Tibial nerve (tissue), 4 donors: ENCODE data around the gene PRDM10. TPM values are rescaled to one million over a fixed set of nuclear protein-coding genes. Genes with fewer than 3 reads are reported as not detected.

ENCODE experiments used
- DNase-seq, 2 donors: peaks; one replicate each; pipeline ENCODE4 v3.0.0-alpha.2; 2019; ENCODE audit warnings: low spot score in 2 of 2
- H3K27ac ChIP-seq, 4 donors: fragments of 200-600 bp; sonication (generic) in 3 of 4; one replicate each; pipeline ENCODE4 v1.5.1; 2017 to 2019; ENCODE audit warnings: mild to moderate bottlenecking in 1 of 4
- H3K27me3 ChIP-seq, 2 donors: fragments of 200-600 bp; sonication (generic) in 1 of 2; one replicate each; pipeline versions ENCODE4 v1.5.1 to v1.6.0; 2017 to 2019
- H3K36me3 ChIP-seq, 3 donors: fragments of 200-600 bp; sonication (generic); one replicate each; pipeline ENCODE4 v1.5.1; 2018 to 2019
- H3K4me1 ChIP-seq, 4 donors: fragments of 200-600 bp; sonication (generic) in 3 of 4; one replicate each; pipeline ENCODE4 v1.5.1; 2017 to 2019
- H3K4me3 ChIP-seq, 4 donors: fragments of 200-600 bp; sonication (generic) in 3 of 4; one replicate each; pipeline ENCODE4 v1.5.1; 2017 to 2019; ENCODE audit warnings: mild to moderate bottlenecking in 1 of 4, moderate library complexity in 1 of 4
- H3K9me3 ChIP-seq, 4 donors: fragments of 200-600 bp; sonication (generic) in 3 of 4; one replicate each; pipeline ENCODE4 v1.5.1; 2017 to 2019
- EP300 ChIP-seq, 2 donors: sonication (generic); formaldehyde crosslinking; IDR thresholded peaks; one replicate each; pipeline ENCODE4 v1.6.1; 2017; ENCODE audit warnings: antibody characterized with exemption in 2 of 2, mild to moderate bottlenecking in 1 of 2
- POLR2A ChIP-seq, 2 donors: fragments of 450-650 bp; IDR thresholded peaks; one replicate each; pipeline ENCODE4 v1.6.1; 2017; ENCODE audit warnings: antibody characterized with exemption in 2 of 2, mild to moderate bottlenecking in 2 of 2, moderate library complexity in 2 of 2
- WGBS, 2 donors: methylation state at CpG; one replicate each; pipeline ENCODE4 v1.1.5; 2018; 5-methylcytosine and 5-hydroxymethylcytosine counted together
- total RNA-seq, 4 donors: library from RNA; depleted of rRNA; stranded (reverse); fragments of >200 nt; gene quantifications; one replicate each; pipeline ENCODE4 v1.1.0, GENCODE V29; 2016
- TF ChIP-seq, protein P1 (sequence below), 5 experiments: fragments of 200-600 bp in 3 of 5; fragments of 450-650 bp in 2 of 5; sonication (generic) in 3 of 5; IDR thresholded peaks; one replicate each; pipeline ENCODE4 v1.5.1; 2016 to 2019; ENCODE audit warnings: antibody characterized with exemption in 5 of 5, mild to moderate bottlenecking in 3 of 5, moderate library complexity in 2 of 5

Gene PRDM10
- total RNA-seq, 4 donors from 2014 or later: 9.2 to 23.1 (median 11.0) TPM

- Histone ChIP-seq H3K27me3 (no peaks in the 10 kb centered on the region), H3K9me3 (no peaks in the 10 kb centered on the region), H3K4me3 (no peak overlapping the region), H3K4me1 (peaks cover 0 to 9% (median 2%) of the 10 kb centered on the region in 4 donors), H3K27ac (no peak overlapping the region), H3K36me3 (no peaks in the 10 kb centered on the region)
- TF ChIP-seq, protein P1, sequence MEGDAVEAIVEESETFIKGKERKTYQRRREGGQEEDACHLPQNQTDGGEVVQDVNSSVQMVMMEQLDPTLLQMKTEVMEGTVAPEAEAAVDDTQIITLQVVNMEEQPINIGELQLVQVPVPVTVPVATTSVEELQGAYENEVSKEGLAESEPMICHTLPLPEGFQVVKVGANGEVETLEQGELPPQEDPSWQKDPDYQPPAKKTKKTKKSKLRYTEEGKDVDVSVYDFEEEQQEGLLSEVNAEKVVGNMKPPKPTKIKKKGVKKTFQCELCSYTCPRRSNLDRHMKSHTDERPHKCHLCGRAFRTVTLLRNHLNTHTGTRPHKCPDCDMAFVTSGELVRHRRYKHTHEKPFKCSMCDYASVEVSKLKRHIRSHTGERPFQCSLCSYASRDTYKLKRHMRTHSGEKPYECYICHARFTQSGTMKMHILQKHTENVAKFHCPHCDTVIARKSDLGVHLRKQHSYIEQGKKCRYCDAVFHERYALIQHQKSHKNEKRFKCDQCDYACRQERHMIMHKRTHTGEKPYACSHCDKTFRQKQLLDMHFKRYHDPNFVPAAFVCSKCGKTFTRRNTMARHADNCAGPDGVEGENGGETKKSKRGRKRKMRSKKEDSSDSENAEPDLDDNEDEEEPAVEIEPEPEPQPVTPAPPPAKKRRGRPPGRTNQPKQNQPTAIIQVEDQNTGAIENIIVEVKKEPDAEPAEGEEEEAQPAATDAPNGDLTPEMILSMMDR (IDR thresholded peaks at IDR 0.05): no peak
- TF ChIP-seq EP300 (IDR thresholded peaks at IDR 0.05): no peak
- no peak for TF ChIP-seq POLR2A (IDR thresholded peaks at IDR 0.05)
- 81 to 86% methylated on average over 1 of the region's 1 CpG for WGBS, 2 donors
- no peak for DNase-seq
These were observed 44.5 kb upstream of the PRDM10 start for GRCh38 chr11:130047141-130047540.

- Histone ChIP-seq H3K27me3 (no peaks in the 10 kb centered on the region), H3K9me3 (no peaks in the 10 kb centered on the region), H3K36me3 (no peaks in the 10 kb centered on the region), H3K4me3 (no peak overlapping the region), H3K4me1 (no peaks in the 10 kb centered on the region), H3K27ac (no peak overlapping the region)
- peak in 1 of 2 donors; percentile 11 for DNase-seq
- 59 to 61% methylated on average over 5 of the region's 5 CpGs for WGBS, 2 donors
- TF ChIP-seq EP300 (IDR thresholded peaks at IDR 0.05): peak in 1 of 2 donors; percentile 52
- no peak for TF ChIP-seq POLR2A (IDR thresholded peaks at IDR 0.05)
- TF ChIP-seq, protein P1 (IDR thresholded peaks at IDR 0.05): no peak
These were observed 40.9 kb upstream of the PRDM10 start for GRCh38 chr11:130043575-130043974.

DNA sequence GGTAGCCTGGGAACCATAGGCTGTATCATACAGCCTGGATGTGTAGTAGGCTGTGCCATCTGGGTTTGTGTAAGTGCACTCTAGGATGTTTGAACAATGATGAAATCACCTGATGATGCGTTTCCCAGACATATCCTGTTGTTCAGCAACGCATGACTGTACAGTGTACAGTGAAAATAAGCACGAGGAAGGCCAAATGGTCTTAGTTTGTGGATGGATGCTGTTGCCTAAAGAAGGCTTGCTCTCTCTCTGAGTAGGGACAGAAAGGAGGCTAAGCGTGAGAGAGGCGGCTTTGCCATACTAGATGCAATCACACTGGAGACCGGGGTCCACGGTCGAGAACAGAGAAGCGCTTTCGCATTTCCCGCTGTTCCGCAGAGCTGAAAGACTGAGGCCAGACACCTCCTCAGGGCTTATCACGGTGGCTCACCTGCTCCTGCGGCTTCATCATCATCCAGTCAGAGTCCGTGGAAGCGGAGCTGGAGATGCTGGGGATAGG is 39.5 kb upstream of the PRDM10 start:
- 84 to 85% methylated on average over 16 of the region's 16 CpGs for WGBS, 2 donors
- no peaks in the 10 kb centered on the region for H3K27me3 ChIP-seq
- no peaks in the 10 kb centered on the region for H3K4me1 ChIP-seq
- no peak for DNase-seq
- no peak overlapping the region for H3K27ac ChIP-seq
- no peak overlapping the region for H3K4me3 ChIP-seq
- no peaks in the 10 kb centered on the region for H3K9me3 ChIP-seq
- no peaks in the 10 kb centered on the region for H3K36me3 ChIP-seq
- TF ChIP-seq EP300 (IDR thresholded peaks at IDR 0.05): peak in 1 of 2 donors; percentile 47
- TF ChIP-seq, protein P1 (IDR thresholded peaks at IDR 0.05): no peak

GRCh38 chr11:130040281-130040940 is 37.8 kb upstream of the PRDM10 start:
- no peak overlapping the region for H3K27ac ChIP-seq
- no peak for DNase-seq
- no peaks in the 10 kb centered on the region for H3K27me3 ChIP-seq
- no peaks in the 10 kb centered on the region for H3K36me3 ChIP-seq
- WGBS, 2 donors: 86 to 95% methylated on average over 36 to 48 of the region's 49 CpGs
- H3K4me1 ChIP-seq: no peaks in the 10 kb centered on the region
- no peak overlapping the region for H3K4me3 ChIP-seq
- TF ChIP-seq, protein P1 (IDR thresholded peaks at IDR 0.05): no peak
- no peak for TF ChIP-seq EP300 (IDR thresholded peaks at IDR 0.05)
- H3K9me3 ChIP-seq: no peaks in the 10 kb centered on the region

DNA sequence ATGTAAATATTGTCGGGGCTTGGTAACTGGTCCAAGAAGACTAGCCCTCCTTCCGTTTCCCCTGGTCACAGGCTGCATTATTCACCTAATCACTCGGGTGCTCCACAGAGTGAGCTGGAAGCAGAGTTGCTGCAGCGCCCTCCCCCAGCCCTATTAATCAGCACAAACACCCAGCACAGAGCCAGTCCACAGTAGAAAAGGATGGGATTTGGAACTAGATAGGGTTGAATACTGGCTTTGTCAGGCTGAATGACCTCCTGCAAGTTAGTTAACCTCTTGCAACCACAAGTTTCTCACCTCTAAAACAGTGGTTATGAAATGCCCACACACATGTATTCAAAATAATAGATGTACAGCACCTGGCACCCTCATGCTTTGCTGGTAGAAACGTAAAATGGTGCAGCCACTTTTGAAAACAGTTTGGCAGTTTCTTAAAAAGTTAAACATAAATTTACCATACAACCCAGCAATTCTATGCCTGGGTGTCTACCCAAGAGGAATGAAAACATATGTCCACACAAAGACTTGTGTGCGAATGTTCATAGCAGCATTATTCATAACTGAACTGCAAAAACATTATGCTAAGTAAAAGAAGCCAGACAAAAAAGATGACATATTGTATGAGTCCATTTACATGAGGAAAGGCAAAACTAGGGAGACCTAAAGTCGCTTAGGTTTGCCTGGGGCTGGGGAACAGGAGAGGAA is 35.4 kb upstream of the PRDM10 start:
- no peak for DNase-seq
- Histone ChIP-seq H3K27ac (no peak overlapping the region), H3K4me3 (no peak overlapping the region), H3K9me3 (no peaks in the 10 kb centered on the region), H3K27me3 (no peaks in the 10 kb centered on the region), H3K4me1 (no peaks in the 10 kb centered on the region), H3K36me3 (no peaks in the 10 kb centered on the region)
- TF ChIP-seq POLR2A (IDR thresholded peaks at IDR 0.05) (no peak), EP300 (IDR thresholded peaks at IDR 0.05) (no peak)
- TF ChIP-seq, protein P1 (IDR thresholded peaks at IDR 0.05): no peak
- WGBS, 2 donors: 43 to 50% methylated on average over 7 of the region's 7 CpGs
